ENCODE results near the gene NOS1AP.

Gene NOS1AP

GRCh38 chr1:162253790-162254189 is 184.3 kb downstream of the NOS1AP start:
- no peaks in the 10 kb centered on the region for H3K4me1 ChIP-seq (ENCODE audit: insufficient read depth, low read length, severe bottlenecking)
- no peaks in the 10 kb centered on the region for H4K20me1 ChIP-seq (ENCODE audit: insufficient read depth, low read length)
- H3K9me3 ChIP-seq (ENCODE audit: low read length): no peaks in the 10 kb centered on the region
- no peaks in the 10 kb centered on the region for H3K27me3 ChIP-seq (ENCODE audit: insufficient read depth, low read length)
- no peak overlapping the region for H2AFZ ChIP-seq (ENCODE audit: low read length)
- no peaks in the 10 kb centered on the region for H3K9me2 ChIP-seq (ENCODE audit: low read depth, low read length)
- no peaks in the 10 kb centered on the region for H3F3A ChIP-seq (ENCODE audit: insufficient read depth, low read length)
- no peak overlapping the region for H3K27ac ChIP-seq (ENCODE audit: low read depth, low read length, poor library complexity, severe bottlenecking)
- H3K79me2 ChIP-seq (ENCODE audit: insufficient read depth, low read length): no peaks in the 10 kb centered on the region
- no peaks in the 10 kb centered on the region for H3K36me3 ChIP-seq (ENCODE audit: insufficient read depth, low read length)
- H3K4me3 ChIP-seq (ENCODE audit: low read depth, low read length, poor library complexity, severe bottlenecking): no peak overlapping the region
- no peak overlapping the region for H3K4me2 ChIP-seq (ENCODE audit: low read length)
- H3K9ac ChIP-seq (ENCODE audit: low read length): no peak overlapping the region
- TF ChIP-seq EZH2 (IDR thresholded peaks at IDR 0.05; ENCODE audit: borderline replicate concordance, low read length): no peak
- TF ChIP-seq, protein P1, sequence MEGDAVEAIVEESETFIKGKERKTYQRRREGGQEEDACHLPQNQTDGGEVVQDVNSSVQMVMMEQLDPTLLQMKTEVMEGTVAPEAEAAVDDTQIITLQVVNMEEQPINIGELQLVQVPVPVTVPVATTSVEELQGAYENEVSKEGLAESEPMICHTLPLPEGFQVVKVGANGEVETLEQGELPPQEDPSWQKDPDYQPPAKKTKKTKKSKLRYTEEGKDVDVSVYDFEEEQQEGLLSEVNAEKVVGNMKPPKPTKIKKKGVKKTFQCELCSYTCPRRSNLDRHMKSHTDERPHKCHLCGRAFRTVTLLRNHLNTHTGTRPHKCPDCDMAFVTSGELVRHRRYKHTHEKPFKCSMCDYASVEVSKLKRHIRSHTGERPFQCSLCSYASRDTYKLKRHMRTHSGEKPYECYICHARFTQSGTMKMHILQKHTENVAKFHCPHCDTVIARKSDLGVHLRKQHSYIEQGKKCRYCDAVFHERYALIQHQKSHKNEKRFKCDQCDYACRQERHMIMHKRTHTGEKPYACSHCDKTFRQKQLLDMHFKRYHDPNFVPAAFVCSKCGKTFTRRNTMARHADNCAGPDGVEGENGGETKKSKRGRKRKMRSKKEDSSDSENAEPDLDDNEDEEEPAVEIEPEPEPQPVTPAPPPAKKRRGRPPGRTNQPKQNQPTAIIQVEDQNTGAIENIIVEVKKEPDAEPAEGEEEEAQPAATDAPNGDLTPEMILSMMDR (IDR thresholded peaks at IDR 0.05; ENCODE audit: low read length): no peak

DNA sequence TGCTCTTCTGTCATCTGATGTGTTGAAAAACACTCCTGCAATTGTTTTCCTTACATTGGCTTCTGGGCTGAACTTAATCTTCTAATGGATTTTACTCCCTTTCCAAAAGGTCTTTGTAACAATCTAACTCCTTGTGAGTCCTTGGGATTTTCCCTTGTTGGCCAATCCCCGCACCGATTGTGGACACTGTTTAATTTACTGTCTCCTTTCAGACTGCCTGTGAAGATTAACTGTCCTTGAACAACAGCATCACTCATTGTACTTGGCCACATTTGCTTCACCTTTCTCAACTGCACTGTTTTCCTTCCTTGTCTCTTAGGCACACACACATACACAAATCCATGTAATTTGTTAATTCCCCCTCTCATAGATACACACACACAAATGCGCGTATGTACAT is 186.8 kb downstream of the NOS1AP start:
- Histone ChIP-seq H3K4me2 (ENCODE audit: low read length) (no peak overlapping the region), H3K27ac (ENCODE audit: low read depth, low read length, poor library complexity, severe bottlenecking) (no peak overlapping the region), H3K27me3 (ENCODE audit: insufficient read depth, low read length) (no peaks in the 10 kb centered on the region), H3K4me1 (ENCODE audit: insufficient read depth, low read length, severe bottlenecking) (no peaks in the 10 kb centered on the region), H4K20me1 (ENCODE audit: insufficient read depth, low read length) (no peaks in the 10 kb centered on the region), H2AFZ (ENCODE audit: low read length) (no peak overlapping the region), H3K79me2 (ENCODE audit: insufficient read depth, low read length) (no peaks in the 10 kb centered on the region), H3K4me3 (ENCODE audit: low read depth, low read length, poor library complexity, severe bottlenecking) (no peak overlapping the region), H3K36me3 (ENCODE audit: insufficient read depth, low read length) (no peaks in the 10 kb centered on the region), H3K9ac (ENCODE audit: low read length) (no peak overlapping the region), H3K9me2 (ENCODE audit: low read depth, low read length) (no peaks in the 10 kb centered on the region), H3K9me3 (ENCODE audit: low read length) (no peaks in the 10 kb centered on the region), H3F3A (ENCODE audit: insufficient read depth, low read length) (no peaks in the 10 kb centered on the region)
- TF ChIP-seq EZH2 (IDR thresholded peaks at IDR 0.05; ENCODE audit: borderline replicate concordance, low read length): no peak
- TF ChIP-seq, protein P1 (IDR thresholded peaks at IDR 0.05; ENCODE audit: low read length): no peak

- H3K9ac ChIP-seq (ENCODE audit: low read length): no peak overlapping the region
- no peaks in the 10 kb centered on the region for H3K27me3 ChIP-seq (ENCODE audit: insufficient read depth, low read length)
- TF ChIP-seq, protein P1 (IDR thresholded peaks at IDR 0.05; ENCODE audit: low read length): no peak
- no peak for TF ChIP-seq EZH2 (IDR thresholded peaks at IDR 0.05; ENCODE audit: borderline replicate concordance, low read length)
- no peaks in the 10 kb centered on the region for H3F3A ChIP-seq (ENCODE audit: insufficient read depth, low read length)
- H3K4me3 ChIP-seq (ENCODE audit: low read depth, low read length, poor library complexity, severe bottlenecking): no peak overlapping the region
- H3K9me3 ChIP-seq (ENCODE audit: low read length): no peaks in the 10 kb centered on the region
- H3K36me3 ChIP-seq (ENCODE audit: insufficient read depth, low read length): no peaks in the 10 kb centered on the region
- no peaks in the 10 kb centered on the region for H3K4me1 ChIP-seq (ENCODE audit: insufficient read depth, low read length, severe bottlenecking)
- no peak overlapping the region for H3K27ac ChIP-seq (ENCODE audit: low read depth, low read length, poor library complexity, severe bottlenecking)
- no peaks in the 10 kb centered on the region for H3K9me2 ChIP-seq (ENCODE audit: low read depth, low read length)
- no peaks in the 10 kb centered on the region for H3K79me2 ChIP-seq (ENCODE audit: insufficient read depth, low read length)
- no peak overlapping the region for H3K4me2 ChIP-seq (ENCODE audit: low read length)
- no peaks in the 10 kb centered on the region for H4K20me1 ChIP-seq (ENCODE audit: insufficient read depth, low read length)
- no peak overlapping the region for H2AFZ ChIP-seq (ENCODE audit: low read length)
Measured at GRCh38 chr1:162258394-162258793, 188.9 kb downstream of the NOS1AP start.

All from OCI-LY1 (cell line).